H1 (cell line): ENCODE data around the gene CD276. TPM values are rescaled to one million over a fixed set of nuclear protein-coding genes. Genes with fewer than 3 reads are reported as not detected.

ENCODE experiments used
- CTCF ChIA-PET: fragments of 300-600 bp; sonication (Branson Sonifier 250); formaldehyde crosslinking; loops from one replicate; lab custom pipeline; 2021; ENCODE audit not compliant: partially characterized antibody; lab: Charles Lee
- POLR2A ChIA-PET: fragments of 300-600 bp; sonication (Branson Sonifier 250); formaldehyde crosslinking; loops from one replicate; lab custom pipeline; 2021; ENCODE audit warnings: inconsistent platforms; ENCODE audit not compliant: partially characterized antibody; lab: Charles Lee
- DNase-seq, 2 experiments: peaks; one replicate each; pipeline versions ENCODE4 v3.0.0 to v3.0.0-alpha.2; 2010 to 2022; ENCODE audit warnings: low spot score in 2 of 2, low read depth in 1 of 2, mixed read lengths in 1 of 2
- FAIRE-seq: peaks from 2 replicates; lab custom pipeline; 2011; peaks lifted over from hg19 to GRCh38; lab: Jason Lieb, UNC
- H2AFZ ChIP-seq: 2 replicates; pipeline ENCODE4 v1.8.1; 2012; ENCODE audit warnings: low read length, inconsistent platforms
- H2AK5ac ChIP-seq: 2 replicates; pipeline ENCODE4 v1.6.1; 2013; ENCODE audit warnings: low read depth, low read length
- H2BK120ac ChIP-seq: replicated peaks from 2 replicates; pipeline ENCODE3; 2013; ENCODE audit warnings: low read depth, low read length, inconsistent platforms
- H2BK12ac ChIP-seq: 2 replicates; pipeline ENCODE4 v1.6.1; 2013; ENCODE audit warnings: low read depth, low read length
- H2BK15ac ChIP-seq: 2 replicates; pipeline ENCODE4 v1.6.1; 2013; ENCODE audit warnings: low read length
- H2BK20ac ChIP-seq: 2 replicates; pipeline ENCODE4 v1.6.1; 2013; ENCODE audit warnings: low read length
- H2BK5ac ChIP-seq: 2 replicates; pipeline ENCODE4 v1.6.1; 2013; ENCODE audit warnings: low read depth, low read length
- H3K14ac ChIP-seq: 2 replicates; pipeline ENCODE4 v1.6.1; 2013; ENCODE audit warnings: inconsistent platforms; ENCODE audit not compliant: insufficient read length
- H3K18ac ChIP-seq: 2 replicates; pipeline ENCODE4 v1.6.1; 2013; ENCODE audit warnings: low read length; ENCODE audit errors: extremely low read depth
- H3K23ac ChIP-seq: 2 replicates; pipeline ENCODE4 v1.6.1; 2013; ENCODE audit warnings: inconsistent platforms; ENCODE audit not compliant: insufficient read length
- H3K23me2 ChIP-seq: 2 replicates; pipeline ENCODE4 v1.6.1; 2013; ENCODE audit warnings: low read depth, low read length
- H3K27ac ChIP-seq: 2 replicates; pipeline ENCODE4 v1.6.1; 2011; ENCODE audit warnings: low read depth, low read length, inconsistent platforms
- H3K27me3 ChIP-seq, 4 experiments: replicated peaks in 1 of 4; 1 replicate in 1 of 4; 2 replicates in 3 of 4; pipeline versions ENCODE4 v1.6.1 to v1.8.1; 2011 to 2013; ENCODE audit warnings: low read length in 3 of 4, mild to moderate bottlenecking in 3 of 4, inconsistent platforms in 2 of 4, mixed read lengths in 2 of 4, moderate library complexity in 1 of 4; ENCODE audit not compliant: control insufficient read depth in 3 of 4, insufficient read depth in 3 of 4; ENCODE audit errors: extremely low read depth in 1 of 4
- H3K36me3 ChIP-seq, 4 experiments: 2 replicates each; pipeline versions ENCODE4 v1.6.1 to v1.8.1; 2011 to 2013; ENCODE audit warnings: mild to moderate bottlenecking in 4 of 4, low read length in 3 of 4, moderate library complexity in 2 of 4, control low read depth in 1 of 4, inconsistent platforms in 1 of 4; ENCODE audit not compliant: insufficient read depth in 4 of 4, control insufficient read depth in 2 of 4
- H3K4ac ChIP-seq: replicated peaks from 2 replicates; pipeline ENCODE3; 2013; ENCODE audit warnings: low read length, low read depth, mixed read lengths, inconsistent platforms; ENCODE audit not compliant: insufficient read length
- H3K4me1 ChIP-seq, 4 experiments: replicated peaks in 1 of 4; 1 replicate in 1 of 4; 2 replicates in 3 of 4; pipeline versions ENCODE4 v1.6.1 to v1.8.1; 2011 to 2013; ENCODE audit warnings: low read length in 3 of 4, inconsistent platforms in 2 of 4, mixed read lengths in 1 of 4; ENCODE audit not compliant: insufficient read depth in 4 of 4, control insufficient read depth in 3 of 4
- H3K4me2 ChIP-seq, 2 experiments: 2 replicates each; pipeline versions ENCODE4 v1.6.1 to v1.8.1; 2011 to 2013; ENCODE audit warnings: low read depth in 2 of 2, low read length in 2 of 2, control low read depth in 1 of 2, inconsistent platforms in 1 of 2, mild to moderate bottlenecking in 1 of 2; ENCODE audit not compliant: insufficient read depth in 1 of 2
- H3K4me3 ChIP-seq, 4 experiments: fragments of 200-600, 300-600 bp in 1 of 4; sonication (generic), shearing (Covaris generic), sonication (Bioruptor Twin) in 1 of 4; 2 replicates each; pipeline versions ENCODE4 v1.5.1 to v1.8.1; 2011 to 2016; ENCODE audit warnings: low read length in 4 of 4, low read depth in 3 of 4, control low read depth in 2 of 4, inconsistent platforms in 2 of 4, mild to moderate bottlenecking in 2 of 4, mixed read lengths in 1 of 4, moderate library complexity in 1 of 4; ENCODE audit not compliant: insufficient read depth in 2 of 4; ENCODE audit errors: extremely low read depth in 1 of 4
- H3K56ac ChIP-seq: replicated peaks from 2 replicates; pipeline ENCODE3; 2013; ENCODE audit warnings: low read depth, mild to moderate bottlenecking, mixed read lengths, low read length, inconsistent platforms; ENCODE audit not compliant: insufficient read length
- H3K79me1 ChIP-seq: 2 replicates; pipeline ENCODE4 v1.6.1; 2013; ENCODE audit warnings: low read depth, low read length, control low read depth
- H3K79me2 ChIP-seq, 2 experiments: 2 replicates each; pipeline versions ENCODE4 v1.6.1 to v1.8.1; 2012 to 2013; ENCODE audit warnings: low read length in 2 of 2, mild to moderate bottlenecking in 2 of 2, inconsistent platforms in 1 of 2; ENCODE audit not compliant: insufficient read depth in 2 of 2, control insufficient read depth in 1 of 2
- H3K9ac ChIP-seq, 4 experiments: replicated peaks in 1 of 4; 1 replicate in 1 of 4; 2 replicates in 3 of 4; pipeline versions ENCODE4 v1.6.1 to v1.8.1; 2011 to 2013; ENCODE audit warnings: low read depth in 3 of 4, low read length in 3 of 4, control low read depth in 2 of 4, mild to moderate bottlenecking in 2 of 4, moderate library complexity in 2 of 4, inconsistent platforms in 1 of 4; ENCODE audit errors: extremely low read depth in 1 of 4
- H3K9me3 ChIP-seq, 2 experiments: 2 replicates each; pipeline versions ENCODE4 v1.6.1 to v1.8.1; 2012 to 2013; ENCODE audit warnings: mild to moderate bottlenecking in 2 of 2, moderate library complexity in 2 of 2, control low read depth in 1 of 2, inconsistent platforms in 1 of 2, low read depth in 1 of 2, low read length in 1 of 2, mixed read lengths in 1 of 2; ENCODE audit not compliant: insufficient read depth in 2 of 2
- H4K20me1 ChIP-seq, 2 experiments: replicated peaks in 1 of 2; 2 replicates each; pipeline versions ENCODE3 to v1.8.1; 2011 to 2013; ENCODE audit warnings: inconsistent platforms in 2 of 2, low read length in 2 of 2, mild to moderate bottlenecking in 1 of 2; ENCODE audit not compliant: insufficient read depth in 2 of 2, control insufficient read depth in 1 of 2
- H4K5ac ChIP-seq: 2 replicates; pipeline ENCODE4 v1.6.1; 2013; ENCODE audit warnings: low read length, low read depth, mixed read lengths, inconsistent platforms; ENCODE audit not compliant: insufficient read length
- H4K8ac ChIP-seq: 2 replicates; pipeline ENCODE4 v1.8.0; 2013; ENCODE audit warnings: mild to moderate bottlenecking, moderate library complexity, low read length, inconsistent platforms; ENCODE audit not compliant: insufficient read depth; ENCODE audit errors: extremely low read depth
- H4K91ac ChIP-seq: replicated peaks from 2 replicates; pipeline ENCODE3; 2013; ENCODE audit warnings: low read length, mixed read lengths, inconsistent platforms; ENCODE audit not compliant: insufficient read length
- GABPA ChIP-seq: IDR thresholded peaks from 2 replicates; pipeline ENCODE4 v1.6.1; 2011; ENCODE audit warnings: mild to moderate bottlenecking, low read length, moderate library complexity, borderline replicate concordance; ENCODE audit not compliant: insufficient read depth
- KDM4A ChIP-seq: IDR thresholded peaks from one replicate; pipeline ENCODE4 v1.7.1; 2012; ENCODE audit warnings: low read depth, mild to moderate bottlenecking, moderate library complexity, low read length, inconsistent platforms; ENCODE audit not compliant: severe bottlenecking
- RBBP5 ChIP-seq: IDR thresholded peaks from 2 replicates; pipeline ENCODE4 v1.7.1; 2012; ENCODE audit warnings: low read depth, mild to moderate bottlenecking, inconsistent platforms, low read length, moderate library complexity, borderline replicate concordance
- TCF12 ChIP-seq: IDR thresholded peaks from 2 replicates; pipeline ENCODE4 v1.6.1; 2011; ENCODE audit warnings: low read depth, mild to moderate bottlenecking, low read length
- WGBS, 2 experiments: shearing (Covaris generic) in 1 of 2; methylation state at CpG; one replicate each; pipeline versions ENCODE4 v1.1.6 to v1.1.7; 2013 to 2015; ENCODE audit warnings: low lambda C conversion rate in 2 of 2, mixed read lengths in 2 of 2, inconsistent platforms in 1 of 2, low coverage in 1 of 2, missing lambda C conversion rate in 1 of 2; ENCODE audit not compliant: insufficient replicate concordance in 2 of 2, insufficient coverage in 1 of 2, insufficient read length in 1 of 2; ENCODE audit errors: extremely low coverage in 1 of 2, missing lambda C conversion rate in 1 of 2; 5-methylcytosine and 5-hydroxymethylcytosine counted together
- polyA plus RNA-seq, 7 experiments: library from polyadenylated mRNA; depleted of rRNA in 3 of 7; stranded (reverse) in 5 of 7; unstranded in 2 of 7; fragments of >200 nt in 5 of 7; fragments of 200-250 nt in 2 of 7; gene quantifications; 1 replicate in 5 of 7; 2 replicates in 1 of 7; 4 replicates in 1 of 7; pipeline versions ENCODE4 v1.2.1 to v1.2.3, GENCODE V29; 2011 to 2013; ENCODE audit warnings: missing spikeins in 2 of 7, mixed read lengths in 2 of 7
- total RNA-seq: library from RNA; stranded (reverse); fragmentation: NEBNext Ultra II Directional; extraction: Animal tissue kit (Norgen Biotek cat#: 25700); gene quantifications from 2 replicates; pipeline ENCODE4 v1.2.1, GENCODE V29; 2021
- TF ChIP-seq, protein P1 (sequence below): IDR thresholded peaks from 2 replicates; pipeline ENCODE4 v1.6.1; 2011; ENCODE audit warnings: low read depth, mild to moderate bottlenecking, low read length; ENCODE audit not compliant: insufficient read depth
- TF ChIP-seq, protein P2 (sequence below): IDR thresholded peaks from 2 replicates; pipeline ENCODE4 v1.6.1; 2011; ENCODE audit warnings: low read length, improper control_type of control experiment

Gene CD276
- total and polyA plus RNA-seq, 2 of the 8 experiments (the other 6 are each of a cell fraction or from before 2014, with no cell fraction given) = 156 to 158 TPM

DNA sequence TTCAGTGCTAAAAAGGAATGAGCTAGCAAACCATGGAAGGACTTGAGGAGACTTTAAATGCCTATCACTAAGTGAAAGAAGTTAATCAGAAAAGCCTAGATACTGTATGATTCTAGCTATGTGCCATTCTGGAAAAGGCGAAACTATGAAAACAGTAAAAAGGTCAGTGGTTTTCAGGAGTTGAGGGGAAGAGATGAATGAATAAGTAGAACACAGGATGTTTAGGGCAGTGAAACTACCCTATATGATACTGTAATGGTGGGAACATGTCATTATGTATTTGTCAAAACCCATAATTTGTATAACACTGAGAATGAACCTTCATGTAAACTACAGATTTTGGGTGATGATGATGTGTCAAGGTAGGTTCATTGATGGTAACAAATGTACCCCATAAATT, 9.6 kb upstream of the CD276 start:
- no peak overlapping the region for H3K18ac ChIP-seq
- no peak overlapping the region for H3K4me3 ChIP-seq
- no peak overlapping the region for H3K27ac ChIP-seq
- no peak overlapping the region for H2BK20ac ChIP-seq
- no peak overlapping the region for H3K23ac ChIP-seq
- H4K91ac ChIP-seq = no peak overlapping the region
- no peak overlapping the region for H3K14ac ChIP-seq
- H2AK5ac ChIP-seq = no peak overlapping the region
- WGBS, 2 experiments = 96% methylated on average over 1 of the region's 1 CpG; no CpG with 5 or more reads in 1 of the 2 experiments
- TF ChIP-seq TCF12 (no peak), KDM4A (no peak), GABPA (no peak), RBBP5 (no peak)
- TF ChIP-seq, protein P1, sequence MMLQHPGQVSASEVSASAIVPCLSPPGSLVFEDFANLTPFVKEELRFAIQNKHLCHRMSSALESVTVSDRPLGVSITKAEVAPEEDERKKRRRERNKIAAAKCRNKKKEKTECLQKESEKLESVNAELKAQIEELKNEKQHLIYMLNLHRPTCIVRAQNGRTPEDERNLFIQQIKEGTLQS = no peak
- TF ChIP-seq, protein P2, sequence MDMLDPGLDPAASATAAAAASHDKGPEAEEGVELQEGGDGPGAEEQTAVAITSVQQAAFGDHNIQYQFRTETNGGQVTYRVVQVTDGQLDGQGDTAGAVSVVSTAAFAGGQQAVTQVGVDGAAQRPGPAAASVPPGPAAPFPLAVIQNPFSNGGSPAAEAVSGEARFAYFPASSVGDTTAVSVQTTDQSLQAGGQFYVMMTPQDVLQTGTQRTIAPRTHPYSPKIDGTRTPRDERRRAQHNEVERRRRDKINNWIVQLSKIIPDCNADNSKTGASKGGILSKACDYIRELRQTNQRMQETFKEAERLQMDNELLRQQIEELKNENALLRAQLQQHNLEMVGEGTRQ = no peak
- H3K36me3 ChIP-seq = no peaks in the 10 kb centered on the region
- ChIA-PET POLR2A (interaction anchor here (1.2 kb wide), 1 partner anchor 13 kb away, joined by 3 read pairs; no protein-coding TSS in a partner anchor), CTCF (interaction anchor here (1.0 to 2.1 kb wide), 2 partner anchors 9 to 38 kb away, joined by 5 to 9 read pairs; no protein-coding TSS in a partner anchor)
- FAIRE-seq (no peak), DNase-seq (no peak)
- H3K9me3 ChIP-seq = no peaks in the 10 kb centered on the region
- no peak overlapping the region for H3K9ac ChIP-seq
- H3K79me1 ChIP-seq = no peaks in the 10 kb centered on the region
- no peak overlapping the region for H2BK120ac ChIP-seq
- H4K5ac ChIP-seq = no peak overlapping the region
- no peaks in the 10 kb centered on the region for H4K20me1 ChIP-seq
- H2BK5ac ChIP-seq = no peak overlapping the region
- no peaks in the 10 kb centered on the region for H3K79me2 ChIP-seq
- no peaks in the 10 kb centered on the region; a peak in 1 of 7 replicates for H3K4me1 ChIP-seq
- no peak overlapping the region for H4K8ac ChIP-seq
- H3K4me2 ChIP-seq = no peak overlapping the region
- no peak overlapping the region for H2BK15ac ChIP-seq
- no peak overlapping the region for H3K4ac ChIP-seq
- H3K23me2 ChIP-seq = no peaks in the 10 kb centered on the region
- H2BK12ac ChIP-seq = no peak overlapping the region
- no peak overlapping the region for H2AFZ ChIP-seq
- no peak overlapping the region for H3K56ac ChIP-seq
- no peaks in the 10 kb centered on the region; a peak in 1 of 7 replicates for H3K27me3 ChIP-seq
